Stimulated activated CD4-positive, alpha-beta T cell treated with anti-CD3 and anti-CD28 coated beads, Interleukin-1b, Interleukin-23, amount 100 ng/mL, for 48 hours (primary cell): ENCODE data around the gene CYP2C18.
"Not testable (repeated sequence)": the region's sequence is repeated elsewhere in the genome, so short reads cannot be mapped to it uniquely, and the experiment has no call there.

ENCODE experiments used
- DNase-seq: peaks from one replicate; pipeline ENCODE4 v3.0.0-alpha.2; 2020

The CYP2C18 gene

GRCh38 chr10:94747838-94748237, 64.3 kb downstream of the CYP2C18 start:
- no peak for DNase-seq

GRCh38 chr10:94757916-94758315, 74.4 kb downstream of the CYP2C18 start:
- DNase-seq = no peak

GRCh38 chr10:94760586-94761178, 77.2 kb downstream of the CYP2C18 start:
- no peak for DNase-seq

DNA sequence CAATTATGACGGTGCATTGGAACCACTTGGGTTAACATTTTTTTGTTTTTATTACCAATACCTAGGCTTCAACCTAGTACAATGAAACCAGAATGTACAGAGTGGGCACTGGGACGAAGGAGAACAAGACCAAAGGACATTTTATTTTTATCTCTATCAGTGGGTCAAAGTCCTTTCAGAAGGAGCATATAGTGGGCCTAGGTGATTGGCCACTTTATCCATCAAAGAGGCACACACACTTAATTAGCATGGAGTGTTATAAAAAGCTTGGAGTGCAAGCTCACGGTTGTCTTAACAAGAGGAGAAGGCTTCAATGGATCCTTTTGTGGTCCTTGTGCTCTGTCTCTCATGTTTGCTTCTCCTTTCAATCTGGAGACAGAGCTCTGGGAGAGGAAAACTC, 78.9 kb downstream of the CYP2C18 start, which contains the start of gene CYP2C19:
Gene CYP2C19, plus strand, starts transcription at position 289 of the 400 bp plus-strand sequence. Its CDS starts 25 bp downstream, at position 314.
- DNase-seq = no peak

- not testable (repeated sequence) for DNase-seq
Observed at GRCh38 chr10:94775425-94775824, 91.9 kb downstream of the CYP2C18 start.

- DNase-seq = no peak
Observed at GRCh38 chr10:94777886-94778458, 94.4 kb downstream of the CYP2C18 start.

DNA sequence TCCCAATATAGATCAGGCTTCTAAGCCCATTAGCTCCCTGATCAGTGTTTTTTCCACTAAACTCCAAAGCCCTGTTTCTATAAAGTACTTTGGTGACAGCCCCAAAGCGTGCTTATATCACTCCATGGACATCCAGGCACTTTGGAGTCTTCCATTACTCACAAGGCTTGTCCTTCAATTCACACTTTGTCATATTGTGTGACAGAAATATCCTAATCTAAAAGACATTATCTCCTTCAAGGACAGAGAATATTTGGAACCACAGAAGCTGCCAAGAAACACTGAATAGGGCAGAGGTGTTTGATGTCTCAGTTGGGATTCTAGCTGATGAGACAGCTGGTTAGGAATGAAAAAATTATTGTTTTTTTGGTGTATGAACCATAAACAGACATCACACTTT, 97.3 kb downstream of the CYP2C18 start:
- DNase-seq = no peak

DNA sequence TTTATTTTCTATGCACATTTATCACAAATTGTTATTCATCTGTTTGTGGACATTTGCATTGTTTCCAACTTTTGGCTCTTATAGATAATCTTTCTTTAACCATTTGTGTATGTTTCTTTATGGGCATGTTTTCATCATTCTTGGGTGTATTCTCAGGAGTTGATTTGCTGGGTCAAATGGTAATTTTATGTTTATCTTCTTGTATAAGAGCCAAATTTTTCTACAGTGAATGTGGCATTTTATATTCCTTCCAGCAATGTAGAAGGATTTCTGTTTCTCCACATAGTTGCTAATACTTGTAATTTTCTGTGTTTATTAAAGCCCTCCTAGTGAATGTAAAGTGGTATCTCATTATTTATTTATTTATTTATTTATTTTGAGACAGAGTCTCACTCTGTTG, 100.7 kb downstream of the CYP2C18 start:
- DNase-seq = no peak

GRCh38 chr10:94785211-94785610, 101.7 kb downstream of the CYP2C18 start:
- no peak for DNase-seq
